GM21381 (cell line): ENCODE results near the gene ARHGEF12.

Experiments used
- ATAC-seq: cut with Tn5 transposase; IDR thresholded peaks from one replicate; pipeline ENCODE4 v1.9.1; 2021; ENCODE audit warnings: mild to moderate bottlenecking, moderate library complexity; ENCODE audit not compliant: unreplicated experiment

The ARHGEF12 gene

DNA sequence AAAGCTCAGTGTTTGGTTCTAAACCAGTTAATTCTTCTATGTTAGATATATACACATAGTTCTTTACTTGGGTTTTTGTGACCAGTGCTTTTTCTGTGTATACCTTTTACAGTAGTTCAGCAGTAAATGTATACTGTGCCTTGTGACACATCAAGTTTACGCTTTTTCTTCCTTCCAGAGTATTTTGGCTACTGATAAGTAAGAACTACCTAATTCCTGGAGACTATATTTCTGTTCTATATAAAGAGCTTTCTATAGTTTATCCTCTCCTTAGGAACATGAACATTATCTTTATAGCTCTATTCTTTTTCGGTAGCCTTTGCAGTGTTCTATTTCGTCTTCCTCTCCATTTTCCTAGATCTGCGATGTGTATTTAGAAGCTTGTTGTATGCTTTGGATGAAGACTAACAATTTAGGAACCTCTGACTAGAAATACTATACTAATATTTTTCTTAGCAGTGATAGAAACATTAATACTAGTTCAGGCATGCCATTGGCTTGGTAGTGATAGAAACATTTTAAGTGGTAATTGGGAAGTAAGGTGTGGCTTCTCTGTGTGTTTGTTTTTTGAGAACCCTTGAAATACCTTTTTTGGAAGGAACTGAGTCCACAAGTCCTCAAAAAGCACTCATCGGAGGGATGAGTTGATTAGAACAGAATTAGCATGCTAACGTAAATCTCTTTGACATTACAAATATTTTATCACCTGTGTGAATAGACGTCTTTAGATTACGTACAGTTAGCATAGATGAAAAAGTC, 74.6 kb downstream of the ARHGEF12 start:
- ATAC-seq = no peak

DNA sequence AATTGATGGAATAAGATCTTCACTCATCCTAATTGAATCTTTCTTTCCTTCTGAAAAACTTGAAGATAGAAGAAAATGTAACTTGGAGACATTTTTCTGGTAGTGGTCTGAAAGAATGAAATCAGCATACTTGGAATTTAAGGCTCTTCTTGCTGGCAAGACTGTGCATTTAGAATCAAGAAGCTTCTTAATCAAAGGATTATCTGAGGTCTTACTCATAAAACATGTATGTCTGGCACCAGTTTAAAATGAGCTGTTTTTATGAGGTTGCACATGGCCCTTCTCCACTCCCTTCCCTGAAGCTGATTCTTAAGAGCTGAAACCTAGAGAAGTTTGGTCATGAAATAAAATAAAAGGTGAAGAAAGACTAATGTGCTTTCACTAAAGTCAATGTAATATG, 77.3 kb downstream of the ARHGEF12 start:
- ATAC-seq = no peak

GRCh38 chr11:120420572-120420971, 84.4 kb downstream of the ARHGEF12 start:
- ATAC-seq = no peak

DNA sequence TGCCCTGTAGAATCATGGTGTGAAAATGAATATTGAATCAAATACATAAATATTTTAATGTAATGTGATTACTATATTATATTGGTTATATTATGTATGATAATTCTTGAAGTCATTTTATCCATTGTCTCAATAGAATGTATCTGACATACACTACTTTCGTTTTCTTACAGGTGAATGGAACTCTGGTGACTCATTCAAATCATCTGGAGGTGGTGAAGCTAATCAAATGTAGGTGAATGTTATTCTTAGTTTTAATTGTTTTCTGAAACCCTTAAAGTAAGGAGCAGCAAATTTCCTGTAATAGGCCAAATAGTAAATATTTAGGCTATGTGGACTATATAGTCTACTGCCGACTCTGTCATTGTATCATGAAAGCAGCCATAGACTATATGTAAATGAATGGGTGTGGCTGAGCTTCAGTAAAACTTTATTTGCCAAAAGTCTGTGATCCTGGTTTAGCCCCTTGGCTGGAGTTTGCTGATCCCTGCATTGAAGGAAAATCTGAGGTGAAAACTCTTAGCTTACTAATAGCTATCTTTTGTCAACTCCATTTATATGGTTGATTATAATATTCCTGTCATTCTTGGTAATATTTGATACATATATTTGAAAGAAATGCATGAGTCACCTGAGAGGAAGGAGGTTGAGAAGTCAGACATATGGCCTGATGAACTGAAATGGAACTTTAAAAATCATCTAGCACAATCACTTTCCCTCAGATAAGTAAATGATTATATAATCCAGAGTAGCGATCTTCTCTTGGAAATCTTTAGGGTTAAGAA, 88.2 kb downstream of the ARHGEF12 start:
- ATAC-seq = no peak

- no peak for ATAC-seq
Observed at GRCh38 chr11:120424970-120425332, 88.7 kb downstream of the ARHGEF12 start.

DNA sequence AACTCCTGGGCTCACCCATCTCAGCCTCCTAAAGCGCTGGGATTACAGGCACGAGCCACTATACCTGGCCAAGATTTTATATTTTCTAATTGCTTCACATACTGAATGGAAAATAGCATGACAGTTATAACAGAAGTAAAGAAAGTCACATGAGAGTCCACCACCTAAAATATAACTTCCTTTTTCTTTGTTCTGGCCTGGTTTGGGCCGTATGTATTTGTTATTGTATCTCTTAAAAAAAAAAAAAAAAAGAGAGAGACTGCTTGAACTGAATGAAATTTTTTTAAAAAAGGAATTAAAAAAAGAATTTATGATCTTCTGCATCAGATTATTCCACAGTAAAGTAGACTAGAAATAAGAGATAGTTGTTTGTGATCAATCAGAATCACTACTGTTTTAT, 89.3 kb downstream of the ARHGEF12 start:
- no peak for ATAC-seq

DNA sequence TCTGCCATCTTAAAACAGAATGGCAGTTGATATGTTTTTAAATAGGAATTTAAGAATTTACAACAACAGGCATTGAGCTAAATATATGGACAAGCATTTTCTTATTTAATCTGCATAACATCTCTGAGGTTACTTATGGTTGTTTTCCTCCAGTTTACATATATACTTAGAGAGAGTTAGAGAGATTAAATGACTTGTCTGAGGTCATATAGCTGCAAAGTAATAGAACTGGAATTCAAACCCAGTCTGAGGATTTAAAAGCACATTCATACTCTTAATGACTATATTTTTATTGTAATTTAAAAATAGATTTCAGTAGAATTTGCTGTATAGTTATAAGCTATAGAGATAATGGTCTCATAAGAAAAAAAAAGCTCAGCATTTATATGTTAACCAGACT, 93.9 kb downstream of the ARHGEF12 start:
- no peak for ATAC-seq

GRCh38 chr11:120431633-120432032, 95.4 kb downstream of the ARHGEF12 start:
- no peak for ATAC-seq

DNA sequence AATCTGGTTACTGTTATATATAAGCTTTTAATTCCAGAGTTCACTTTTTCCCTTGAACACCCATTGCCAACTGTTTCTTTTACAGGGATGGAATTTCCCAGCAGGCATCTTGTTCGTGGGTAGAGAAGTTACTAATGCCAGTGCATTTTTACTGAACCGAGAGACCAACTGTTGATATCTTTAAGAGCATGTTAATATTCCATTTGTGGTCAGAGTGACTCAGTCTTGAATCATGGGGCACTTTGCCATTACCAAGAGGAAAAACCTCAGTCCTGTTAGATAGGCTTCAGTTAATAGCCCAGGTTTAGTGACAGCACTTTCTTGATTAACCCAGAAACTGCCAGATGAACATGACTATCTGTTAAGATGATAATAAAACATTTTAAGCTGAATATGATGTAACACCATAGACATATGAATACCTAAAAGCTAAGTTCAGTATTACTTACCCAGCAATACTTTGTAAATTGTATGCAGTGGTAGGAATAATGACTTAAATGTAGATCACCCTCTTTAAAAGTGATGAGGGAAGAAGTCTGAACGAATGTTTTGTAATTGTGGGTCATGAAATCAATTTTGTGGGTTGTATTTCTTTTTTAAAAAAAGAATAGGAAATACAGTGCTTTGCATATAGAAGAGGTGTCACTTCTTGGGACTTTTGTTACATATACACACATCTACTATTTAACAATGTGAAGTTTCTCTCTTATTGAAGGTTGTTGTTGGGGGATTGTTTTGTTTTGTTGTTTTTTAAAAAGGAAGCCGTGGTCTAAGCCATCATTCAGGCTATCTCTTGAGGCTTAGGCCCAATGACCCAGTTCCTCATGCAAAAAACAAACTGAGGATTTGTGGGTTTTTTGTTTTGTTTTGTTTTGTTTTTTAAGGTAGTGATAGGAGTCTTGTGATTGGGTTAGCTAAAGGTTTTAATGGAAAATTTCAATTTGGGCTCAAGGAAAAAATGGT, 96.1 kb downstream of the ARHGEF12 start:
- no peak for ATAC-seq

- ATAC-seq = no peak
Observed at GRCh38 chr11:120441592-120441991, 105.4 kb downstream of the ARHGEF12 start.

- ATAC-seq = no peak
Observed at GRCh38 chr11:120442031-120442430, 105.8 kb downstream of the ARHGEF12 start.

DNA sequence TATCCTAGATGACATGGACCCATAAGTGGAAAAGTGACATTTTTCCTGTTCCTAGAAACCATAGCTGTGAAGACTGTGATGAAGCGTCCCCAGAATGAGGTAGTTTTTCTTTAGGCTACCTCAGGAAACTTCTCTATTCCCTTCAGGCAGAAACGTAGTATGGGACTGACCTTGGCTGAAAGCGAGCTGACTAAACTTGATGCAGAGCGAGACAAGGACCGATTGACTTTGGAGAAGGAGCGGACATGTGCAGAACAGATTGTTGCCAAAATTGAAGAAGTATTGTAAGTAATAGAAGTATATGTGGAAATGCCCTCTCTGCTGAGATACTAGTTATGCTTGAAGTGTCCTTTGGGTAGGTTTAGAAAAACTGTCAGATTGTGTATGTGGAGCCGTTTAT, 110.6 kb downstream of the ARHGEF12 start:
- no peak for ATAC-seq

- ATAC-seq = no peak
Observed at GRCh38 chr11:120448240-120448639, 112.0 kb downstream of the ARHGEF12 start.

- ATAC-seq = no peak
Observed at GRCh38 chr11:120455487-120455886, 119.3 kb downstream of the ARHGEF12 start.

DNA sequence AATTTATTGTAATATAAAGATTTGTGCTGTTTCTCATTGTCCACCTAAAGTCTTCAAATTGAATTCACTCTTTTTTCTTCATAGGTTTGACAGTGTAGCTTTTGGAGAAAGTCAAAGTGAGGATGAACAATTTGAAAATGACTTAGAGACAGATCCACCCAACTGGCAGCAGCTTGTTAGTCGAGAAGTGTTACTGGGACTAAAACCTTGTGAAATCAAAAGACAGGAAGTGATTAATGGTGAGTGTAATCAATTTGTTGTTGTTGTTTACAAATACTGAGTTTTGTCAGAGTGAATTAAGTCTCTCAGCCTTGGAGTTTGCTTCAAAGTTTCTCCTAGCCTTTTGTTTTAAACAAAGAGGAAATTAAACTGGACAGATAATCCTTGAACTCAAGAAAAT, 121.8 kb downstream of the ARHGEF12 start:
- ATAC-seq = no peak

DNA sequence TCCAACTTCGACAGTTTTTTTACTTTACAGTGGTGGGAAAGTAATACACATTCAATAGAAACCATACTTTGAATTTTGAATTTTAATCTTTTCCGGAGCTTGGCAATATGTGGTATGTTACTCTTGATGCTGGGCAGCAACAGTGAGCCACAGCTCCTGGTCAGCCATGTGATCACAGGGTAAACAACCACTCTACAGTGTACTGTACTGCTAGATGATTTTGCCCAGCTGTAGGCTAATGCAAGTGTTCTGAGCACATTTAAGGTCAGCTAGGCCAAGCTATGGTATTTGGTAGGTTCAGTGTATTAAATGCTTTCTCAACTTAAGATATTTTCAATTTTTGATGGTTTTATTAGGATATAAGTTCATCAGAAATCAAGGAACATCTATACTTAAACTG, 126.6 kb downstream of the ARHGEF12 start:
- no peak for ATAC-seq

DNA sequence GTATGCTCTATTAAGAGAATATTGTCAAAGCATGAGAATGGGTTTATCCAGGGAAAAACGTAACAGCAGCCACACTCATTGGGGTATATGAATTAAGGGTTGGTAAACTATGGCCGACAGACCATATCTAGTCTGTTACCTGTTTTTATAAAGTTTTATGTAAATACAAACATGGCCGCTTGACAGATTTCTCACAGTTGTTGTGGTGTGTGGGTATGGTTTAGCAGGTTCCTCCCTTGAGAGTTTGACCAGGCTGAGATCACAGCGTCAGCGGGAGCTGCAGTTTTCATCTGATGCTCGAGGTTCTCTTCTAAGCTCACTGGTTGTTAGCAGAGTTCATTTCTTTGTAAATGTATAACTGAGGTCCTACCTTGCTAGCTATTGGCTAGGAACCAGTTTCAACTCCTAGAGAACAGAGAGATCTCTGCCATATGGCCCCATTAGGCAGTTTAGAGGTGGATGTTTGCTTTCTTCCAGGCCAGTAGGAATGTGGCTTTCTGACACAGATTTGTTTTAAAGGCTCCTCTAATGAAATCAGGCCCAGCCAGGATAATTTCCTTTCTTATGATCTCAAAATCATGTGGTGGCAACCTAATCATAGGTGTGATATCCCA, 129.8 kb downstream of the ARHGEF12 start:
- no peak for ATAC-seq

DNA sequence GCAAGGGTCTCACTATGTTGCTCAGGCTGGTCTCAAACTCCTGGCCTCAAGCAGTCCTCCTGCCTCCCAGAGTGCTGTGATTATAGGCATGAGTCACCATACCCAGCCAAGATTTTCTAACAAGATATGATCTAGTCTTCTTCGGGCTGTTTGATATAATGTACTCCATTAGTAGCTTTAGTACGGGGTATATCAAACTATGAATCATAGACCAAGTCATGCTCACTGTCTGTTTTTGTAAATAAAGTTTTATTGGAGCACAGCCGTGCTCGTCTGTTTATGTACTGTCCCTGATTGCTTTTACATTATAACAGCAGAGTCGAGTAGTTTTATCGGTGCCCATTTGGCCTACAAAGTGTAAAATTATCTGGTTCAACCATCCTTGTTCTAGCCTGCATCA, 131.4 kb downstream of the ARHGEF12 start:
- no peak for ATAC-seq

DNA sequence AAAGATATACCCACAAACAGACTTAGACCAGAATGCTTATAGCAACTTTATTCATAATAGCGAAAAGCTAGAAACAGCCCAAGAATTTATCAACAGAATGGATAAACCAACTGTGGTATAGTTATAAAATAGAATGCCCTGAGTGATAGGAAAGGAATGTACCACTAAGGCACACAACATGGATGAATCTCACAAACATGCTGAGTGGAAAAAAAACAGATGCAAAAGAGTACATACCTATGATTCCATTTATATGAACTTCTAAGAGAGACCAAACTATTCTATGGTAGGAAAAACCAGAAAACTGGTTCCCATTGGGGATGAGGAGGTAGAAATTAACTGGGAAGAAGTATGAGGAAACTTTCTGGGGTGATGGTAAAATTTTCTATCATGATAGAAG, 134.9 kb downstream of the ARHGEF12 start:
- no peak for ATAC-seq

DNA sequence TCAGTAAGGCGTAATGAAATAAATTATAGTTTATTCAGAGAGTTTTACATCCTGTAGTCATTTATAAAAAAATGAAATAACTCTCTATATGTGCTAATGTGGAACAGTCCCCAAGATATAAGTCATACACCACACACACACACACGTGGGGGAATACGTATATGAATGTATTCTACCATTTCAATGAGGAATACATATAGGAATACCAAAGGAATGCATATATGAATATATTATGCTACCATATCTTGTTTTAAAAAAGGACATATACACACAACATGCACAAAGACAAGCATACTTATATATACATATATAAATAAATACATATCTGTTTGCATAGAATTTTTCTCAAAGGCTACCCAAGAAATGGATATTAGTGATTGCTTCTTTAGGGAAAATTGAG, 135.8 kb downstream of the ARHGEF12 start:
- ATAC-seq = no peak

DNA sequence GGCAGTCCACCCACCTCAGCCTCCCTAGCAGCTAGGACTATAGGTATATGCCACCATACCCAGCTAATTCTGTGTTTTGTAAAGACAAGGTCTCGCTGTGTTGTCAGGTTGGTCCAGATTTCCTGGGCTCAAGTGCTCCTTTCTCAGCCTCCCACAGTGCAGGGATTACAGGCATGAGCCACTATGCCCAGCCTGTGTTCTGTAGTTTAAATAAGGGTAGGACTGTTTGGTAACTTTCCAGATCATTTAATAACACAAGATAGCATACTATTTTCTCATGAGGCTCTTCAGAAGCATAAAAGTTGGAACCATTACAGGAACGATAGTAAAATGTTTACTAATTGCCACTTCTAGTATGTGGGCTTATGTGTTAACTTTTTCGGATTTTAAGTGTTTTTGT, 137.3 kb downstream of the ARHGEF12 start:
- no peak for ATAC-seq
